HL-60 (cell line): ENCODE results near the gene XPNPEP1.

Experiments used
- CTCF ChIP-seq: IDR thresholded peaks from one replicate; pipeline ENCODE4 v1.5.1; 2011; ENCODE audit warnings: low read length, control low read depth, inconsistent platforms; ENCODE audit not compliant: insufficient read depth
- GABPA ChIP-seq: IDR thresholded peaks from 2 replicates; pipeline ENCODE4 v1.6.1; 2012; ENCODE audit warnings: low read depth
- POLR2AphosphoS5 ChIP-seq: IDR thresholded peaks from 2 replicates; pipeline ENCODE4 v1.6.1; 2012; ENCODE audit warnings: low read depth
- REST ChIP-seq: IDR thresholded peaks from 2 replicates; pipeline ENCODE4 v1.6.1; 2012; ENCODE audit warnings: low read depth; ENCODE audit not compliant: insufficient replicate concordance
- SPI1 ChIP-seq: IDR thresholded peaks from 2 replicates; pipeline ENCODE4 v1.6.1; 2012; ENCODE audit warnings: low read depth, mild to moderate bottlenecking, borderline replicate concordance

GRCh38 chr10:109866168-109866994 lies 56.9 kb downstream of the XPNPEP1 start:
- no peak for TF ChIP-seq CTCF
- TF ChIP-seq POLR2AphosphoS5, result no peak
- no peak for TF ChIP-seq GABPA
- no peak for TF ChIP-seq REST
- no peak for TF ChIP-seq SPI1
